Measurements from ENCODE around the gene IFFO2.
"Not testable (repeated sequence)": the region's sequence is repeated elsewhere in the genome, so short reads cannot be mapped to it uniquely, and the experiment has no call there.

IFFO2 gene

DNA sequence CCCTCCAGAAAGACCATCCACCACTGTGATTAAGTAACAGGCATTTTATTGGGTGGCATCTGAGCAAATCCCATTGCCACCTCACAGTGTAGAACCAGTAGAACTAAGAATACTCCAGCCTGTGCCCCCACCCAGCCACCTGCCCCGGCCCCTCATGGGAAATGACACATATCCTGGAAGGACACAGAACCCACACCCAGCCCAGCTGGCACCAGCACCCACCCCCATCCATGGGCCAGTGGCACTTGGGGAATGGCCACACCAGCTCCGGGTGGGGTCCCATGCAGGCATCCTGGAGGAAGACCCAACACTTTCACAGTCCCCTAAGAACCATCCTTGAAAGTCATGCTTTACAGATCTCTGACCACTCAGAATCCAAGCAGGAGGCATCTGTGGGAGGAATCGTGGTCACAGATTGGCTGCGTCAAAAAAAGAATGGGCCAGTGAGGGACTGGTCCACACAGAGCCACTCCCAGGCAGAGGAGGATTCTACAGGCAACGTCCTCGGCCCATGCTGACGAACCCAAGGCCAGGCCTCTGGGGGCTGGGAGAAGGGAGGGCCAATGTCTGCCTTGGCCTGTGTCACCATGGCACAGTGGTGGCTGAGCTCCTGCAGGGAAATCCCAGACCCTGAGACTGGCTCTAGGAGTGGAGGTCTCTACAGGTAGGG, 84.9 kb downstream of the IFFO2 start:
- DNase-seq = no peak

DNA sequence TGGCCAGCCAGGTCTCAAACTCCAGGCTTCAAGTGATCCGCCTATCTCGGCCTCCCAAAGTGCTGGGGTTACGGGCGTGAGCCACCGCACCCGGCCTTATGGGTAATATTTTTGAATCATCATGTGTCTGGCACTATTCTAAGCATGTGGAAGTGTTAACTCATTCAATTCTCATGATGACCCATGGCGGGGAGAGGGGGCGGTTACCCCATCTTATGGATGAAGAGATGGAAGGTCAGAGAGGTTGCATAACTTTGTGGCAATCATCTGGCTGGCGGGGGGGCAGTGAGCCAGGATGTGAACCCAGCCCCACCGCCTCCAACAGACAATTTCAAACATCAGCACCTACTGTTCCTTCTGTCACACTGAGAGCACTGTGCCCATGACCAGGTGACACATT, 85.5 kb downstream of the IFFO2 start:
- DNase-seq = no peak

DNA sequence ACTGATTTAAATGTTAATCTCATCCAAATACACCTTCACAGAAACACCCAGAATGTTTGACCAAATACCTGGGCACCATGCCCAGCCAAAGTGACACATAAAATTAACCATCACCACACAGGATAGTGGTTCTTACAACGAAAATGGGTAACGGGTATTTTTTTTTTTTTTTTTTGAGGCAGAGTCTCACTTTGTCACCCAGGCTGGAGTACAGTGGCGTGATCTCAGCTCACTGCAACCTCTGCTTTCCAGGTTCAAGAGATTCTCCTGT, 85.9 kb downstream of the IFFO2 start:
- DNase-seq = not testable (repeated sequence)

DNA sequence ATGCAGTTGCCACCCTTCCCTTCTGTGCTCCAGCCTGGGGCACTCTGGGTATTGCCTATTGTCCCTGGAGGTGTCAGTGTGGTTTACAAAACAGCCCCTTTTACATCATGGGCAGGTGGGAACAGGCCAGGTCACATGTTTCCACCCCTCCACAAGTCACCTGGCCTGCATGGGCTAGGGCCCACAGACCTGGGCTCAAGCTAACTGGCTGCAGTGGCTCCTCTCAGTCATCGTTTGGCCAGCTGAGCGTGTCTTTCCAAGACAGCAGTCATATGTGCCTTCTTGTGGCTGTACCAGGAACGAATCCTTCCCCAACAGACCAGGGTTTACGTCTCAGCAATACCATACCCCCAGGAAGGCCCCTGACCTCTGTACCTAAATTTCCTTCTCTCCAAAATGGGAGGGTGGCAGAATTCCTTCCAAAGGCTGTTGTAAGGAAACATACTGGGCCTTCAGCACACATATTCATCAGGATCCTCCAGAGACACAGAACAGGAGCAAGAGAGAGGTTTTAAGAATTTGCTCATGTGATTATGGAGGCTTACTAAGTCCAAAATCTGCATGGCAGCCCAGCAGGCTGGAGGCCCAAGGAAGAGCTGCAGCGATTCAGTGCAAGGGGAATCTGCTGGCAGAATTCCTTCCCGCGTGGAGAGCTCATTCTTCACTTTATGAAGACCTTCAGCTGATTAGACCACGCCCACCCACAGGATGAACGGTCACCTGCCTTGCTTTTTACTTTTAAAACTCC, 86.5 kb downstream of the IFFO2 start:
- no peak for DNase-seq

DNA sequence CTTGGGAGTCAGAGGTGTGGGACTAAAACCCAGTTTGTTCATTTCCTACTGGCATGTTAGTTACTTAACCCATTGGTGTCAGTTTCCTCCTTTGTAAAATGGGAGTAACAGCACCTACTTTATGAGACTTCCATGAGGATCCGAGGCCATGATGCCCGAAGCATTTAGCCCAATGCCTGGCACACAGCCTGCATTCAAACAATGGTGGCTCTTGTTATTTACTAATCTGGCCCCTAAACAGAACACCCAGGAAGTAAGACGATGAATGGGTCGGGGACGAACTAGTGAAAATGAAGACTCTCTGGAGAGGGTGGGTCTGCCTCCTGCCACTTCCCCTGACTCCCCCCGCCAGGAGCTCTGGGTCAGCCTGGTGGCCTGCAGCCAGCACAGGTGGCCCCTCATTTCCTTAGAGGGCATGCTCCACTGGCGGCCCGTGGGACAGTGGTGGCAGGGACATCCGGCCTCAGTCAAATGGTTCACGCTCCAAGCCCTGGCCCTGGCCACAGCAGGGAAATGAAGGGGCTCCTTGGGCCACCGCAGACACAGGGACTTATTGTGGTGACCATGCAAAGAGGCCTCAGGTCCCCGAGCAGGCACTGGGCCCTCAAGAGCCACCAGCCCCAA, 87.6 kb downstream of the IFFO2 start:
- no peak for DNase-seq

DNA sequence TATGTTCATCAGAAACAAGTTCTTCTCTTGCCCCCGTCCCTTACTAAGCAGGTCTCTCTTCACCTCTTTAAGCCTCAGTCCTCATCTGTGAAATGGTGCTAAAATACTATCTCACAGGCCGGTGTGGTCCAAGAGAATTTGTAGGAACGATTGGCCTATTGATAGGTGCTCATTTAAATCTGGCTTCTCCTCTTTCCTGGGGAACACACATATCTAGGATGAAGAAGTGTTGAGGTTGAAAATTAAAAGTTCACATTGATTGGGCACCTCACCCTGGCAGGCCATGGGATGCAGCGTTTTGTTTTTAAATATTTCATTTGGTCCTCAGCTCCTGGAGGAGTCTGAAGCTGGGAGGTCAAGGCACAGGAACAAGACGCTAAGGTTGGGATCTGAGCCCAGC, 88.1 kb downstream of the IFFO2 start:
- no peak for DNase-seq

DNA sequence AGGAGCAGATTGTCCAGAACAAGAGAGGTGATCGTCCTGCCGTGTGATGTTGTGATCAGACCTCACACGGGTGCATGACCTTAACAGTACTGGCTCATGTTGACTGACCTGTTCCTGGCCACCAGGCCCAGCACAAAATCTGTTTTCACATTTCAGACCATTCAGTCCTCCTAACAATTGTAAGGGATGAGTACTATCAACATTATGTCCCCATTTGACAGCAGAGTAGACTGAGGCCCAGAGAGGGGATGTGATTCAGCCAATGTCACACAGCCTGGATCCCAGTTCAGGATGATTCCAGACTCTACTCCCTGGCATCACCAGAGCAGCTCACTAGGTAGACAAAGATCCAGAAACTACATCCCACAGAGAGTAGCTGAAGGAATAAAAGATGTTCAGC, 89.6 kb downstream of the IFFO2 start:
- no peak for DNase-seq

DNA sequence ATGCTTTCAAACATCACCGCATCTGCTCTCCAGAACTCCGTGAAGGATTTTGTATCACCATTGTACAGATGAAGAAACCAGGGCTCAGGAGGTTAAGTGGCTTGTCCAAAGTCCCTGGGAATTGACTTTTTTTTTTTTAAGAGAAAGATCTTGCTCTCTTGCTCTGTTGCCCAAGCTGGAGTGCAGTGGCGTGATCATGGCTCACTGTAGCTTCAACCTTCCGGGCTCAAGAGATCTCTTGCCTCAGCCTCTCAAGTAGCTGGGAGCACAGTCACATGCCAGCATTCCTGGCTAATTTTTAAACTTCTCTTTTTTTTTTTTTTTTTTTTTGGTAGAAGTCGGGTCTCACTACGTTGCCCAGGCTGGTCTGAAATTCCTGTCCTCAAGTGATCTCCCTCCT, 90.2 kb downstream of the IFFO2 start:
- DNase-seq = no peak

DNA sequence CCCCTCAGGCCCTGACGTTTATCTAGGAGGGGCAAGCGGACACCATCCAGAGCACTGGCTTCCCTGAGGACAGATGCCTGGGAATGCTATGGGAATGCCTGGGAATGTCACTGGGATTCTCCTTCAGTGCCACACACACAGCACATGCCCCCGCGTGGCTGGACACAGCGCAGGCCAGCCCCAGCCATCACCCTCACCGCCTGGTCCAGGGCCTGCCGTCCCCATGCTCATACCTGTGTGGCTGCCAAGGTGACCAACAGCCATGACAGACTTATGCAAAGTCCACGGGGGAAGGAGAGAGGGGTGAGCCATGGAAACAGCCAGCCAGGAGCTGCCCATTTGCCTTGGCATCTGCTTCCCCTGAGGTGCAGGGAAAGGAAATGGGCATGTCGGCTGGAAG, 91.3 kb downstream of the IFFO2 start:
- no peak for DNase-seq

DNA sequence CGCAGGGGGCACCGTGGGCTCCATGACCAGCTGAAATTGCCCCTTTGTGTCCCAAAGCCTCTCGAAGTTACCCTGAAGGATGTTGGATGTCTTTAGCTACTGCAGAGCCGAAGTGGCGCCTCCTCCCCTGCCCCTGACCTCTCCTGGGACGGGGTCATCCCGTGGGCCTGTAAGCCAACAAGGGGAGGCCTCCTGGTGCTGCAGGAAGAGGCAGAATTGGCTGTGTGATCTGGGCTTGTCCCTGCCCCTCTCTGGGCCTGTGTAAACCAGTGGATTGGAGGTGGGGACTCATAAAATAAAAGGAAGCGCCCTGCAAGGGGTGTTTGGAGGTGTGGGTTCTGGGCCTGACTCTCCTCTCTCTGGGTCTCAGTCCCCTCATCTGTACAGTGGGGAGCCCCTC, 94.9 kb downstream of the IFFO2 start:
- no peak for DNase-seq

DNA sequence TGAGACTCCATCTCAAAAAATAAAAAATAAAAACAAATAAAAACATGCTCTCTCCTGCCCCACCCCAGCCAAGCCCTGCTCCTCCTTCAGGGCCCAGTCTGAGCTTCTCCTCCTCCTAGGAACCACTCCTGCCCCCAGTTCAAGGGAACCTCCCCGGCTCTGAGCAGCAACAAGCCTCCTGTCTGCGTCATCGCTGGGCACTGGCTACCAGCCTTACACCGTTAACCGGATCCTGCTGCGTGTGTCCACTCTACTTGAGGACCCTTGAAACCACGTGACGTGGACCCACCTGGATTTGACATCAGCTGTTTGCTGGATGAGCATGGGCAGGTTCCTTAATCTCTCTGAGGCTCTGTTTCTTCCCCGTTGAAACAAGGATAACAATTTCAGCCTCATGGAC, 95.4 kb downstream of the IFFO2 start:
- DNase-seq = no peak

DNA sequence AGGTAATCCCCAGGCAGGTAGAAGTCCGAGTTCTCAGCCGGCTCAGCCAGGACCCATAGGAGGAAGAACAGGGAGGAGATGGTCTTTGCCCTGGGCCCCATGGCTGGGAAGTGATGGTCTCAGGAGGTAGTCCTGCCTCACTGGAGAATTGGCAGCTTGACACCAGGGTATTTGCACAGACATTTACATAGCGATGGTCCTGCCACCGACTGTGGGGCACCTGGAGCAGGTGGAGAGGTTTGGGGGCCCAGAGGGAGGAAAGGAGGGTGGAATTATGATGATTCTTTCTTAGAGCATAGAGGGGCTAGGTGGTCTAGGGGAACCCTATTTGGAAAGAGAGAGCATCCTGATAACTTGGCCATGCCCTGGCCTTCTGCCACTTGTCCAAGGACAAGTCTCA, 96.9 kb downstream of the IFFO2 start, which contains the start of gene TAS1R2:
Gene TAS1R2 (minus strand): TSS at position 101 of the 400 bp plus-strand sequence. CDS start 0 bp downstream, at position 101.
- DNase-seq = no peak

DNA sequence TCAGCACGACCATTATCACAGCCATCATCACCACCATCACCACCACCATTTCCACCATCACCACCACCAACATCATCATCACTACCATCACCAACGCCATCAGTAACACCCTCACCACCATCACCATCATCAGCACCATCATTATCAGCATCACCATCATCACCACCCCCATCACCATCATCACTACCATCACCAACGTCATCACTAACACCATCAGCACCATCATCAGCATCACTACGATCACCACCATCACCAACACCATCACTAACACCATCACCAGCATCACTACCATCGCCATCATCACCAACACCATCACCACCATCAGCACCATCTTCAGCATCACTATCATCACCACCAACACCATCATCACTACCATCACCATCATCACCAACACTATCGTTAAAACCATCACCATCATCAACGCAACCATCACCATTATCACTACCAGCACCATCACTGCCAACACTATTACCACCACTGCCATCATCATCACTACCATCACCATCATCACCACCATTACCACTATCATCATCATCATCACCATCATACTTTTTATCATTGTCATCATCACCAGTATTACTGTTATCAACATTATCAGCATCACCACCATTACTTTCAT, 98.3 kb downstream of the IFFO2 start:
- no peak for DNase-seq

DNA sequence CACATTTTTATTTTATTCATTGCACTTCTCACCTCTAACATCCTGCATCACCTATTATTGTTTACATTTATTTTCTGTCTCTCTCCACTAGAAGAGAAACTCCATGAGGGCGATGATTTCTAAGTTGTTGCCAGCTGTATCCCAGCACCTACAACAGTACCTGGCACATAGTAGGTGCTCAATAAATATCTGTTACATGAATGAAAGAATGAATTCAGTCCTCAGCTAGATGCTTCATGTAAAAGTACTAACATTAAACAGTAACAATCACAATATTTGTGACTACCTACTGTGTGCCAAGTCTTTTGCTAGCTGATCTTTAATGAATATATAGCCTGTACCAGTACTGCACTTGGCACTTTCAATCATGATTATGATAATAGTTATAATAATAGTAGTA, 100.0 kb downstream of the IFFO2 start:
- DNase-seq = no peak

DNA sequence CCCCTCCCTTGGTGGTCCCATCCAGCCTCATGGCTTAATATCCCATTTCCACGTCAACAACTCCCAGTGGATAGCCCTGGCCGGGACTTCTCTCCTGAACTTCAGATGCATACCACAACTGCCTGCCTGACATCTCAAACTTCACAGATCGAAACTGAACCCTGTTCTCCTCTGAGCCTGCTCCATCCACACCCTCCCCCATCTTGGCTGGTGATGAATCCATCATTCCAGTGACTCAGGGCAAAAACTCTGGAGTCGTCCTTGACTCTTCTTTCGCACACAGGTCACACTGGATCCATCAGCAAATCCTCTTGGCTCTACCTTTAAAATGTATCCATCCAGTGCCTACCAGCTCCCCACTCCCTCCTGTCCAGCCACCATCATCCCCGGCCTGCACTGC, 100.9 kb downstream of the IFFO2 start:
- DNase-seq = no peak

DNA sequence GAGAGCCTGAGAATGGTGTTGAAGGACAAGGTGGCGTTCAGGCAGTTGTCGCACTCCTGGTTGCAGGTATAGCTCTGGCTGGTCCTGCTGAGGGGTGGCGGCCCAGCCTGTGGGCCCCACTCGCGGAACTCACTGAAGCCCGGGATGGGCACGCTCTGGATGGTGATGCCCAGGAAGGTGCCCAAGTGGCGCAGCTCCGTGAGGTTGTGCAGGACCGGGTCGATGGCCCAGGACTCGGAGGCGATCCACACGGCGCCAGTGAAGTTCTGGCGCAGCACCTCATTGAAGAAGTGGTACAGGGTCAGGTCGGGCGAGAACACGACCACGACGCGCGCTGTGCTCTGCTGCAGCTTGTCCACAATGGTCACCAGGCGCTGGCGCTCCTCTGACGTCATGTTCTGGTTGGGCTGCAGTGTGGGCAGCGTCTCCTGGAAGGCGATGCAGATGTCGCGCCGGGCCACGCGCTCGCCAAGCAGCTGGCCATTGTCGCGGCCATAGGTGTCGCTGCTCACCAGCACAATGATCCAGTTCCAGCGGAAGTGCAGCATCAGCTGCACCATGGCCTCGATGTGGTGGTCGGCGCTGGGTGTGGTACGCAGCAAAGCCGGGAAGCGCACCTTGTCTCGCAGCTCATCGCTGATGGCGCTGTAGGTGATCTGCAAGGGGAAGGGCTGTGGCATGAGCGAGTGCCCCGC, 102.0 kb downstream of the IFFO2 start:
- no peak for DNase-seq

Measured in activated CD8-positive, alpha-beta memory T cell treated with anti-CD3 and anti-CD28 coated beads for 24 hours (primary cell).